ENCODE measurements around the gene ZDHHC8.

GRCh38 chr22:20137113-20137512 is 5.5 kb downstream of the ZDHHC8 start:
- TF ChIP-seq CTCF (IDR thresholded peaks at IDR 0.05) (no peak), POLR2A (IDR thresholded peaks at IDR 0.05) (no peak)
